Natural killer cell (primary cell): ENCODE measurements around the gene SYNPO2L. TPM values are rescaled to one million over a fixed set of nuclear protein-coding genes. Genes with fewer than 3 reads are reported as not detected.
"Not testable (repeated sequence)": the region's sequence is repeated elsewhere in the genome, so short reads cannot be mapped to it uniquely, and the experiment has no call there.

Experiments
- ATAC-seq, 3 donors: fragments of 150-1000 bp in 2 of 3; fragments of 200-7000 bp in 1 of 3; cut with Tn5 transposase; 1 replicate in 1 of 3; 2 replicates in 2 of 3; pipeline ENCODE4 v1.10.0; 2021; ENCODE audit warnings: mild to moderate bottlenecking in 2 of 3, moderate library complexity in 2 of 3
- DNase-seq, 2 donors: peaks; one replicate each; pipeline versions ENCODE4 v3.0.0 to v3.0.0-alpha.2; 2013 to 2021; ENCODE audit warnings: mixed read lengths in 1 of 2
- H3K27ac ChIP-seq: one replicate; pipeline ENCODE4 v1.5.1; 2013; ENCODE audit warnings: mild to moderate bottlenecking, low read length
- H3K27me3 ChIP-seq: one replicate; pipeline ENCODE4 v1.6.1; 2013; ENCODE audit warnings: low read length; ENCODE audit not compliant: control insufficient read depth, insufficient read depth
- H3K36me3 ChIP-seq: one replicate; pipeline ENCODE4 v1.6.1; 2013; ENCODE audit warnings: low read length; ENCODE audit not compliant: control insufficient read depth, insufficient read depth
- H3K4me1 ChIP-seq: one replicate; pipeline ENCODE4 v1.6.1; 2013; ENCODE audit warnings: low read length; ENCODE audit not compliant: control insufficient read depth, insufficient read depth
- H3K4me3 ChIP-seq: one replicate; pipeline ENCODE4 v1.5.1; 2013; ENCODE audit warnings: low read length
- H3K9me3 ChIP-seq: one replicate; pipeline ENCODE4 v1.6.1; 2013; ENCODE audit warnings: low read length; ENCODE audit not compliant: control insufficient read depth, insufficient read depth
- H3K27ac Mint-ChIP-seq, 2 donors: one replicate each; pipeline ENCODE4 v1.8.0; 2022; ENCODE audit warnings: mild to moderate bottlenecking in 2 of 2, mixed read lengths in 2 of 2, moderate library complexity in 1 of 2
- H3K27me3 Mint-ChIP-seq, 2 donors: one replicate each; pipeline ENCODE4 v1.8.0; 2022; ENCODE audit warnings: low read depth in 2 of 2, mixed read lengths in 2 of 2
- H3K36me3 Mint-ChIP-seq: one replicate; pipeline ENCODE4 v1.8.0; 2022; ENCODE audit warnings: mixed read lengths
- H3K4me1 Mint-ChIP-seq, 2 donors: one replicate each; pipeline ENCODE4 v1.8.0; 2022; ENCODE audit warnings: mixed read lengths in 2 of 2
- H3K4me3 Mint-ChIP-seq: one replicate; pipeline ENCODE4 v1.8.0; 2022; ENCODE audit warnings: mild to moderate bottlenecking, moderate library complexity, mixed read lengths
- H3K9me3 Mint-ChIP-seq, 2 donors: one replicate each; pipeline ENCODE4 v1.8.0; 2022; ENCODE audit warnings: mixed read lengths in 2 of 2
- WGBS: methylation state at CpG from one replicate; pipeline ENCODE4 v1.1.7; 2013; ENCODE audit warnings: missing lambda C conversion rate; ENCODE audit not compliant: insufficient coverage; 5-methylcytosine and 5-hydroxymethylcytosine counted together
- intact Hi-C: fragments of 100-400 bp; cut with micrococcal nuclease; formaldehyde crosslinking; loops from one replicate; pipeline ENCODE4 v1.14.2; 2022
- total RNA-seq, 4 donors: library from RNA; stranded (reverse); fragments of 120-200 nt in 1 of 4; gene quantifications; one replicate each; pipeline versions ENCODE4 v1.2.3 to v1.2.4, GENCODE V29; 2013 to 2022

Gene SYNPO2L
- total RNA-seq, 3 donors from 2014 or later (not counting 1 experiment from before 2014, with no cell fraction given) = not detected

- H3K9me3 ChIP-seq, H3K4me3 ChIP-seq, H3K36me3 Mint-ChIP-seq, intact Hi-C loops, H3K36me3 ChIP-seq, H3K27ac Mint-ChIP-seq, H3K27me3 Mint-ChIP-seq, H3K27ac ChIP-seq, H3K27me3 ChIP-seq, H3K4me3 Mint-ChIP-seq, H3K4me1 ChIP-seq, ATAC-seq, H3K9me3 Mint-ChIP-seq, DNase-seq, H3K4me1 Mint-ChIP-seq: not testable (repeated sequence)
- WGBS = 92% methylated on average over 9 of the region's 20 CpGs
Measured at GRCh38 chr10:73674546-73674945, 18.7 kb upstream of the SYNPO2L start.

GRCh38 chr10:73668378-73668777, 12.5 kb upstream of the SYNPO2L start:
- H3K4me3 ChIP-seq, H3K4me1 Mint-ChIP-seq, H3K9me3 ChIP-seq, intact Hi-C loops, DNase-seq, H3K27ac Mint-ChIP-seq, H3K36me3 ChIP-seq, ATAC-seq, H3K9me3 Mint-ChIP-seq, H3K27me3 ChIP-seq, H3K27me3 Mint-ChIP-seq, H3K36me3 Mint-ChIP-seq, H3K4me1 ChIP-seq, H3K27ac ChIP-seq, H3K4me3 Mint-ChIP-seq: not testable (repeated sequence)
- no CpG with 5 or more reads among the region's 4 CpGs for WGBS

- 84% methylated on average over 3 of the region's 5 CpGs for WGBS
- H3K27ac Mint-ChIP-seq, H3K36me3 ChIP-seq, H3K4me3 ChIP-seq, ATAC-seq, H3K27me3 Mint-ChIP-seq, H3K27ac ChIP-seq, H3K4me3 Mint-ChIP-seq, H3K36me3 Mint-ChIP-seq, H3K27me3 ChIP-seq, H3K9me3 Mint-ChIP-seq, H3K4me1 Mint-ChIP-seq, H3K9me3 ChIP-seq, H3K4me1 ChIP-seq, DNase-seq, intact Hi-C loops: not testable (repeated sequence)
Measured at GRCh38 chr10:73666153-73666809, 10.5 kb upstream of the SYNPO2L start.

- H3K36me3 Mint-ChIP-seq, H3K9me3 Mint-ChIP-seq, H3K36me3 ChIP-seq, H3K27me3 ChIP-seq, H3K27ac Mint-ChIP-seq, H3K4me3 ChIP-seq, H3K9me3 ChIP-seq, H3K4me1 ChIP-seq, H3K27ac ChIP-seq, DNase-seq, ATAC-seq, intact Hi-C loops, H3K27me3 Mint-ChIP-seq, H3K4me1 Mint-ChIP-seq, H3K4me3 Mint-ChIP-seq: not testable (repeated sequence)
- WGBS = 82% methylated on average over 3 of the region's 3 CpGs
Measured at GRCh38 chr10:73665581-73665980, 9.8 kb upstream of the SYNPO2L start.

- intact Hi-C loops, H3K27ac ChIP-seq, H3K4me3 Mint-ChIP-seq: not testable (repeated sequence)
Measured at GRCh38 chr10:73664156-73665040, 8.6 kb upstream of the SYNPO2L start.

GRCh38 chr10:73663621-73664020, 7.8 kb upstream of the SYNPO2L start:
- H3K36me3 Mint-ChIP-seq, ATAC-seq, H3K4me1 ChIP-seq, H3K27me3 Mint-ChIP-seq, H3K4me3 ChIP-seq, DNase-seq, H3K9me3 Mint-ChIP-seq, H3K27me3 ChIP-seq, H3K9me3 ChIP-seq, H3K27ac Mint-ChIP-seq, H3K4me3 Mint-ChIP-seq, H3K27ac ChIP-seq, H3K36me3 ChIP-seq, H3K4me1 Mint-ChIP-seq, intact Hi-C loops: not testable (repeated sequence)
- WGBS = 89% methylated on average over 10 of the region's 10 CpGs

More at GRCh38 chr10:73664156-73665040, 8.6 kb upstream of the SYNPO2L start:
- not testable (repeated sequence) for H3K36me3 Mint-ChIP-seq, H3K4me1 ChIP-seq, H3K9me3 ChIP-seq, H3K4me3 ChIP-seq, DNase-seq, H3K9me3 Mint-ChIP-seq, H3K27ac Mint-ChIP-seq, ATAC-seq, H3K27me3 Mint-ChIP-seq, H3K4me1 Mint-ChIP-seq, H3K27me3 ChIP-seq, H3K36me3 ChIP-seq
- 88% methylated on average over 13 of the region's 13 CpGs for WGBS

- H3K36me3 Mint-ChIP-seq, H3K4me3 ChIP-seq, H3K9me3 ChIP-seq, H3K4me3 Mint-ChIP-seq, H3K4me1 ChIP-seq, H3K27ac Mint-ChIP-seq, H3K9me3 Mint-ChIP-seq, H3K27ac ChIP-seq, H3K27me3 ChIP-seq, H3K36me3 ChIP-seq, H3K4me1 Mint-ChIP-seq, ATAC-seq, intact Hi-C loops, DNase-seq, H3K27me3 Mint-ChIP-seq: not testable (repeated sequence)
- WGBS = 89% methylated on average over 7 of the region's 7 CpGs
Measured at GRCh38 chr10:73662705-73663104, 6.9 kb upstream of the SYNPO2L start.
